Embryonic facial prominence (tissue), 1 donor: Measurements from ENCODE around the gene KRTAP5-6.

Experiments
- DNase-seq: peaks from one replicate; pipeline ENCODE4 v3.0.0-alpha.2; 2016; ENCODE audit errors: extremely low spot score

The KRTAP5-6 gene

GRCh38 chr11:1733716-1734640, 37.0 kb downstream of the KRTAP5-6 start:
- no peak for DNase-seq

GRCh38 chr11:1734641-1735081, 37.7 kb downstream of the KRTAP5-6 start:
- no peak for DNase-seq

GRCh38 chr11:1735271-1735670, 38.3 kb downstream of the KRTAP5-6 start:
- DNase-seq: no peak

GRCh38 chr11:1736447-1736992, 39.5 kb downstream of the KRTAP5-6 start:
- DNase-seq: no peak

GRCh38 chr11:1737080-1737757, 40.2 kb downstream of the KRTAP5-6 start:
- DNase-seq: no peak

- DNase-seq: no peak
Measured at GRCh38 chr11:1738380-1738779, 41.4 kb downstream of the KRTAP5-6 start.

- no peak for DNase-seq
Measured at GRCh38 chr11:1739576-1739975, 42.6 kb downstream of the KRTAP5-6 start.

- no peak for DNase-seq
Measured at GRCh38 chr11:1740786-1741530, 44.0 kb downstream of the KRTAP5-6 start.

- no peak for DNase-seq
Measured at GRCh38 chr11:1741741-1742140, 44.7 kb downstream of the KRTAP5-6 start.

- no peak for DNase-seq
Measured at GRCh38 chr11:1742371-1742770, 45.4 kb downstream of the KRTAP5-6 start.

GRCh38 chr11:1742869-1743584, 46.0 kb downstream of the KRTAP5-6 start:
- no peak for DNase-seq

- DNase-seq: no peak
Measured at GRCh38 chr11:1743585-1744136, 46.7 kb downstream of the KRTAP5-6 start.

GRCh38 chr11:1744137-1744886, 47.3 kb downstream of the KRTAP5-6 start:
- DNase-seq: no peak

GRCh38 chr11:1744891-1745700, 48.1 kb downstream of the KRTAP5-6 start:
- no peak for DNase-seq

GRCh38 chr11:1745701-1746320, 48.8 kb downstream of the KRTAP5-6 start:
- no peak for DNase-seq

- DNase-seq: no peak
Measured at GRCh38 chr11:1746511-1746931, 49.5 kb downstream of the KRTAP5-6 start.

- no peak for DNase-seq
Measured at GRCh38 chr11:1746956-1747752, 50.2 kb downstream of the KRTAP5-6 start.
